Caco-2 (cell line): Measurements from ENCODE around the gene NEU1. TPM values are rescaled to one million over a fixed set of nuclear protein-coding genes. Genes with fewer than 3 reads are reported as not detected.
A peak's percentile ranks its signal among the peaks of the same experiment; 100 is the strongest.

Experiments
- BruUV-seq: library from RNA; stranded (reverse); fragments of 400-500 nt; replicated peaks from 2 replicates; lab custom pipeline; 2021; lab: Mats Ljungman, UMichigan
- CTCF ChIA-PET: fragments of 300-600 bp; sonication (Branson Sonifier 250); formaldehyde crosslinking; loops from one replicate; lab custom pipeline; 2022; ENCODE audit warnings: antibody characterized with exemption; lab: Charles Lee
- POLR2A ChIA-PET: fragments of 300-600 bp; sonication (Branson Sonifier 250); formaldehyde crosslinking; loops from one replicate; lab custom pipeline; 2022; ENCODE audit warnings: antibody characterized with exemption; lab: Charles Lee
- DNase-seq, 2 experiments: peaks; one replicate each; pipeline versions ENCODE4 v3.0.0 to v3.0.0-alpha.2; 2020 to 2022
- H3K27me3 ChIP-seq: replicated peaks from 2 replicates; pipeline ENCODE4 v1.6.0; 2011; ENCODE audit warnings: low read length; ENCODE audit not compliant: control insufficient read depth, insufficient read depth
- H3K36me3 ChIP-seq: 2 replicates; pipeline ENCODE4 v1.5.1; 2011; ENCODE audit warnings: low read length; ENCODE audit not compliant: control insufficient read depth, insufficient read depth
- H3K4me1 ChIP-seq: fragments of 250-450 bp; sonication (Bioruptor Pico); 2 replicates; pipeline ENCODE4 v1.5.1; 2020; ENCODE audit warnings: mild to moderate bottlenecking
- H3K4me3 ChIP-seq: 2 replicates; pipeline ENCODE4 v1.5.1; 2011; ENCODE audit warnings: low read depth, mild to moderate bottlenecking, control low read depth, low read length
- H3K9me3 ChIP-seq: fragments of 250-450 bp; sonication (Bioruptor Pico); 2 replicates; pipeline ENCODE4 v1.5.1; 2020; ENCODE audit warnings: mild to moderate bottlenecking, moderate library complexity
- H3K27ac Mint-ChIP-seq: one replicate; pipeline ENCODE4 v1.8.0; 2022; ENCODE audit warnings: mixed read lengths; ENCODE audit not compliant: unreplicated experiment
- H3K27me3 Mint-ChIP-seq: one replicate; pipeline ENCODE4 v1.8.0; 2022; ENCODE audit warnings: mixed read lengths; ENCODE audit not compliant: insufficient read depth, unreplicated experiment
- H3K36me3 Mint-ChIP-seq: one replicate; pipeline ENCODE4 v1.8.0; 2022; ENCODE audit warnings: mild to moderate bottlenecking, mixed read lengths; ENCODE audit not compliant: insufficient read depth, unreplicated experiment
- H3K4me1 Mint-ChIP-seq: one replicate; pipeline ENCODE4 v1.8.0; 2022; ENCODE audit warnings: low read depth, mixed read lengths; ENCODE audit not compliant: unreplicated experiment
- H3K4me3 Mint-ChIP-seq: one replicate; pipeline ENCODE4 v1.8.0; 2022; ENCODE audit warnings: mild to moderate bottlenecking, moderate library complexity, mixed read lengths; ENCODE audit not compliant: unreplicated experiment
- H3K9me3 Mint-ChIP-seq: one replicate; pipeline ENCODE4 v1.8.0; 2022; ENCODE audit warnings: mixed read lengths; ENCODE audit not compliant: unreplicated experiment
- CTCF ChIP-seq, 2 experiments: fragments of 200-600 bp in 1 of 2; IDR thresholded peaks; 1 replicate in 1 of 2; 2 replicates in 1 of 2; pipeline versions ENCODE4 v1.5.1 to v1.8.0; 2011 to 2022; ENCODE audit warnings: antibody characterized with exemption in 1 of 2, control low read depth in 1 of 2, inconsistent platforms in 1 of 2, low read depth in 1 of 2, low read length in 1 of 2, mild to moderate bottlenecking in 1 of 2, moderate library complexity in 1 of 2; ENCODE audit not compliant: insufficient read depth in 1 of 2, severe bottlenecking in 1 of 2, unreplicated experiment in 1 of 2
- intact Hi-C: fragments of 100-400 bp; cut with micrococcal nuclease; formaldehyde crosslinking; loops from one replicate; pipeline ENCODE4 v1.10.0; 2022; ENCODE audit not compliant: unreplicated experiment
- total RNA-seq: library from RNA; stranded (reverse); gene quantifications from 2 replicates; pipeline ENCODE4 v1.2.3, GENCODE V29; 2022

The NEU1 gene
- total RNA-seq, 1 experiment from 2014 or later, result 176 TPM

GRCh38 chr6:31878726-31879125, 16.1 kb upstream of the NEU1 start, which contains the start of gene SLC44A4:
SLC44A4 (minus strand) TSS chr6:31878997; CDS start chr6:31878980, 17 bp downstream.
- DNase-seq, result no peak
- Histone ChIP-seq H3K36me3 (no peaks in the 10 kb centered on the region; the same call in 1 of the 2 replicates), H3K9me3 (no peaks in the 10 kb centered on the region), H3K4me3 (no peak within 1 kb of the TSS), H3K27me3 (no peaks in the 10 kb centered on the region), H3K4me1 (peaks cover 15% of the 10 kb centered on the region; the same call in 1 of the 2 replicates)
- POLR2A ChIA-PET, result no interaction called here
- no peak within 1 kb of the TSS for H3K4me3 Mint-ChIP-seq
- H3K36me3 Mint-ChIP-seq, result peaks cover 25% of the 10 kb centered on the region
- H3K4me1 Mint-ChIP-seq, result peaks cover 8% of the 10 kb centered on the region
- CTCF ChIA-PET, result no interaction called here
- no peaks in the 10 kb centered on the region for H3K9me3 Mint-ChIP-seq
- H3K27ac Mint-ChIP-seq, result peak within 1 kb of the TSS; percentile 84
- BruUV-seq, result no TSS peak
- intact Hi-C loops, result no loop called here
- H3K27me3 Mint-ChIP-seq, result no peaks in the 10 kb centered on the region
- TF ChIP-seq CTCF (IDR thresholded peaks at IDR 0.05; ENCODE audit: insufficient read depth in 1 of 2, low read depth in 1 of 2, low read length in 1 of 2, severe bottlenecking in 1 of 2, unreplicated experiment in 1 of 2), result no peak

GRCh38 chr6:31878222-31878621, 15.6 kb upstream of the NEU1 start:
- ChIA-PET POLR2A (no interaction called here), CTCF (no interaction called here)
- DNase-seq, result no peak
- no peaks in the 10 kb centered on the region; the same call in 1 of the 2 replicates for H3K36me3 ChIP-seq
- H3K4me3 ChIP-seq, result no peak overlapping the region
- H3K27ac Mint-ChIP-seq, result peak overlapping the region; percentile 84
- H3K4me3 Mint-ChIP-seq, result no peak overlapping the region
- intact Hi-C loops, result no loop called here
- H3K27me3 ChIP-seq, result no peaks in the 10 kb centered on the region
- no TSS peak for BruUV-seq
- H3K4me1 ChIP-seq, result peaks cover 15% of the 10 kb centered on the region; the same call in 1 of the 2 replicates
- no peak for TF ChIP-seq CTCF (IDR thresholded peaks at IDR 0.05; ENCODE audit: insufficient read depth in 1 of 2, low read depth in 1 of 2, low read length in 1 of 2, severe bottlenecking in 1 of 2, unreplicated experiment in 1 of 2)
- H3K36me3 Mint-ChIP-seq, result peaks cover 25% of the 10 kb centered on the region
- no peaks in the 10 kb centered on the region for H3K9me3 Mint-ChIP-seq
- H3K27me3 Mint-ChIP-seq, result no peaks in the 10 kb centered on the region
- H3K4me1 Mint-ChIP-seq, result peaks cover 8% of the 10 kb centered on the region
- no peaks in the 10 kb centered on the region for H3K9me3 ChIP-seq

- peak in 1 of 2 experiments; percentile 66 for DNase-seq
- peak overlapping the region; percentile 84 for H3K27ac Mint-ChIP-seq
- intact Hi-C loops, result no loop called here
- no peak for TF ChIP-seq CTCF (IDR thresholded peaks at IDR 0.05; ENCODE audit: insufficient read depth in 1 of 2, low read depth in 1 of 2, low read length in 1 of 2, severe bottlenecking in 1 of 2, unreplicated experiment in 1 of 2)
- H3K4me3 Mint-ChIP-seq, result no peak overlapping the region
- no peaks in the 10 kb centered on the region for H3K27me3 Mint-ChIP-seq
- BruUV-seq, result no TSS peak
- Histone ChIP-seq H3K36me3 (no peaks in the 10 kb centered on the region; the same call in 1 of the 2 replicates), H3K4me1 (peaks cover 15% of the 10 kb centered on the region; the same call in 1 of the 2 replicates), H3K9me3 (no peaks in the 10 kb centered on the region), H3K27me3 (no peaks in the 10 kb centered on the region), H3K4me3 (no peak overlapping the region)
- H3K4me1 Mint-ChIP-seq, result peaks cover 8% of the 10 kb centered on the region
- no peaks in the 10 kb centered on the region for H3K9me3 Mint-ChIP-seq
- peaks cover 20% of the 10 kb centered on the region for H3K36me3 Mint-ChIP-seq
- POLR2A ChIA-PET, result no interaction called here
- CTCF ChIA-PET, result no interaction called here
Measured at GRCh38 chr6:31877651-31878161, 15.1 kb upstream of the NEU1 start.
